ENCODE measurements around the gene PRMT5.

The PRMT5 gene

GRCh38 chr14:22910916-22911315 is 18.3 kb downstream of the PRMT5 start:
- no peaks in the 10 kb centered on the region for H3K27me3 ChIP-seq
- no peak overlapping the region for H3K4me3 ChIP-seq (ENCODE audit: low read depth, low read length)
- DNase-seq, result no peak
- peaks cover 46% of the 10 kb centered on the region for H3K36me3 ChIP-seq
- H3K4me1 ChIP-seq, result no peaks in the 10 kb centered on the region
- TF ChIP-seq CTCF (IDR thresholded peaks at IDR 0.05; ENCODE audit: low read depth, low read length), result no peak
- H3K9me3 ChIP-seq, result no peaks in the 10 kb centered on the region

- DNase-seq, result no peak
- Histone ChIP-seq H3K4me3 (ENCODE audit: low read depth, low read length) (no peak overlapping the region), H3K9me3 (no peaks in the 10 kb centered on the region; the same call in 1 of the 2 replicates), H3K4me1 (no peaks in the 10 kb centered on the region), H3K36me3 (peaks cover 66% of the 10 kb centered on the region), H3K27me3 (no peaks in the 10 kb centered on the region)
- no peak for TF ChIP-seq CTCF (IDR thresholded peaks at IDR 0.05; ENCODE audit: low read depth, low read length)
Observed at GRCh38 chr14:22908601-22909000, 20.6 kb downstream of the PRMT5 start.

GRCh38 chr14:22907429-22907828 is 21.7 kb downstream of the PRMT5 start:
- Histone ChIP-seq H3K27me3 (no peaks in the 10 kb centered on the region), H3K4me3 (ENCODE audit: low read depth, low read length) (no peak overlapping the region), H3K4me1 (no peaks in the 10 kb centered on the region), H3K36me3 (peaks cover 75% of the 10 kb centered on the region), H3K9me3 (no peaks in the 10 kb centered on the region; the same call in 1 of the 2 replicates)
- no peak for TF ChIP-seq CTCF (IDR thresholded peaks at IDR 0.05; ENCODE audit: low read depth, low read length)
- DNase-seq, result no peak

- no peaks in the 10 kb centered on the region; the same call in 1 of the 2 replicates for H3K9me3 ChIP-seq
- TF ChIP-seq CTCF (IDR thresholded peaks at IDR 0.05; ENCODE audit: low read depth, low read length), result no peak
- no peaks in the 10 kb centered on the region for H3K27me3 ChIP-seq
- no peak overlapping the region for H3K4me3 ChIP-seq (ENCODE audit: low read depth, low read length)
- H3K4me1 ChIP-seq, result no peaks in the 10 kb centered on the region
- no peak for DNase-seq
- H3K36me3 ChIP-seq, result peaks cover 89% of the 10 kb centered on the region
Observed at GRCh38 chr14:22906073-22906472, 23.1 kb downstream of the PRMT5 start.

- Histone ChIP-seq H3K27me3 (no peaks in the 10 kb centered on the region), H3K36me3 (peaks cover 92% of the 10 kb centered on the region), H3K9me3 (no peaks in the 10 kb centered on the region; the same call in 1 of the 2 replicates), H3K4me3 (ENCODE audit: low read depth, low read length) (no peak overlapping the region), H3K4me1 (no peaks in the 10 kb centered on the region)
- no peak for DNase-seq
- no peak for TF ChIP-seq CTCF (IDR thresholded peaks at IDR 0.05; ENCODE audit: low read depth, low read length)
Observed at GRCh38 chr14:22905627-22906026, 23.5 kb downstream of the PRMT5 start.

GRCh38 chr14:22903742-22904087 is 25.5 kb downstream of the PRMT5 start:
- no peak for DNase-seq
- Histone ChIP-seq H3K4me1 (no peaks in the 10 kb centered on the region), H3K36me3 (peaks cover 82% of the 10 kb centered on the region), H3K9me3 (no peaks in the 10 kb centered on the region; the same call in 1 of the 2 replicates), H3K27me3 (no peaks in the 10 kb centered on the region), H3K4me3 (ENCODE audit: low read depth, low read length) (no peak overlapping the region)
- no peak for TF ChIP-seq CTCF (IDR thresholded peaks at IDR 0.05; ENCODE audit: low read depth, low read length)

Measured in BE2C (cell line).